ENCODE data around the gene GRSF1. TPM values are rescaled to one million over a fixed set of nuclear protein-coding genes. Genes with fewer than 3 reads are reported as not detected.

The GRSF1 gene
- total RNA-seq, 1 donor: 79.3 TPM

DNA sequence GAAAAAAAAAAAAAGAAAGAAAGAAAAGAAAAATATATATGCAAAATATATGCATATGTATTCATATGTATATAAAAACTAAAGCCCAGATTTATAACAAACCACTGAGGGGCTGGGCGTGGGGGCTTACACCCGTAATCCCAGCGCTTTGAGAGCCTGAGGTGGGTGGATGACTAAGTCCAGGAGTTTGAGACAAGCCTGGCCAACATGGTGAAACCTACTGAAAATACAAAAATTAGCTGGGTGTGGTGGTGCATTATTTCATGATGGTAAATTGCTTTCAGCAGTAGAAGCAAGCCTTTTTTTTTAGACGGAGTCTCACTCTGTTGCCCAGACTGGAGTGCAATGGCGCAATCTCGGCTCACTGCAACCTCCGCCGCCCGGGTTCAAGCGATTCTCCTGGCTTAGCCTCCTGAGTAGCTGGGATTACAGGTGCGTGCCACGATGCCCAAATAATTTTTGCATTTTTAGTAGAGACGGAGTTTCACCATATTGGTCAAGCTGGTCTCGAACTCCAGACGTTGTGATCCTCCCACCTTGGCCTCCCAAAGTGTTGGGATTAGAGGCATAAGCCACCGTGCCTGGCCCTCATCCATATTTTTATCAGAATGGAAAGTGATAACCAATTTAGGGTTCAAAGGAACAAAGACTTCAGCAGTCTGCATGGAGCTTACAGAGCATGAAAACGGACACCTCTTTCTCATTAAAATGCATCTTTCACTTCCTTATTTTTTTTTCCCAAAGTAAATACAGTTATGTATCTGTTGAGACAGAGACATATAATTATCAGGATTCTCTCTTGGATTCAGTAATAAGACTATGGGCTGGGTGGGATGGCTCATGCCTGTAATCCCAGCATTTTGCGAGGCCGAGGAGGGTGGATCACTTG lies 34.8 kb upstream of the GRSF1 start:
- Histone ChIP-seq H4K20me1 (ENCODE audit: insufficient read depth, low read length) (no peaks in the 10 kb centered on the region), H2AFZ (ENCODE audit: low read length) (no peak overlapping the region), H3K27ac (ENCODE audit: low read depth, low read length) (no peak overlapping the region), H3K4me1 (ENCODE audit: insufficient read depth, low read length) (peaks cover 7% of the 10 kb centered on the region), H3K4me3 (ENCODE audit: insufficient read depth, low read length) (no peak overlapping the region), H3K79me2 (ENCODE audit: insufficient read depth, low read length) (no peaks in the 10 kb centered on the region), H3K4me2 (ENCODE audit: insufficient read depth, low read length) (no peak overlapping the region), H3K27me3 (ENCODE audit: insufficient read depth, low read length) (no peaks in the 10 kb centered on the region), H3K9me3 (ENCODE audit: low read depth, low read length) (no peaks in the 10 kb centered on the region), H3K36me3 (ENCODE audit: insufficient read depth, low read length) (no peaks in the 10 kb centered on the region)
- DNase-seq (ENCODE audit: insufficient read length, low spot score, missing footprints): no peak
- TF ChIP-seq CTCF (IDR thresholded peaks at IDR 0.05; ENCODE audit: extremely low read depth, low read depth, low read length): no peak

DNA sequence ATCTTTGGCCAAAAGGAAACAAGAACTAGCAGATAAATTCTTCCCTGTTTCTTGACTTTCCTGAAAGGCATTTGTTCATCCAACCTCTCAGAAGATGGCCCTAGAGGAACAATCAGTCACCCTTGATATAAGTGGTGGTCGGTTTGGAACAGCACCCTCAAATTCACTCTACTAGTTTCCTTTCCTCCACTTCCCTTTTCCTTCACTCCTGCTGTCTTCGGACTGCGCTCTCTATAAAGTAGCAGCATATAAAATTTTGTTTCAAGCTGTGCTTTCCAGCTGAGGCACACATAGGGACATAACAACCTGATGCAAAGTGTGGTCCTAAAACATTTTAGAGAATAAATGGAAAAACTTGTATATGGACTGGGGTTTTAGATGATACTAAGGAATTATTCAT lies 33.5 kb upstream of the GRSF1 start:
- Histone ChIP-seq H3K9me3 (ENCODE audit: low read depth, low read length) (no peaks in the 10 kb centered on the region), H3K4me3 (ENCODE audit: insufficient read depth, low read length) (no peak overlapping the region), H3K4me1 (ENCODE audit: insufficient read depth, low read length) (peaks cover 7% of the 10 kb centered on the region), H2AFZ (ENCODE audit: low read length) (peak overlapping the region; percentile 35), H3K79me2 (ENCODE audit: insufficient read depth, low read length) (no peaks in the 10 kb centered on the region), H4K20me1 (ENCODE audit: insufficient read depth, low read length) (no peaks in the 10 kb centered on the region), H3K36me3 (ENCODE audit: insufficient read depth, low read length) (no peaks in the 10 kb centered on the region), H3K27ac (ENCODE audit: low read depth, low read length) (no peak overlapping the region), H3K27me3 (ENCODE audit: insufficient read depth, low read length) (no peaks in the 10 kb centered on the region), H3K4me2 (ENCODE audit: insufficient read depth, low read length) (no peak overlapping the region)
- DNase-seq (ENCODE audit: insufficient read length, low spot score, missing footprints): no peak
- TF ChIP-seq CTCF (IDR thresholded peaks at IDR 0.05; ENCODE audit: extremely low read depth, low read depth, low read length): no peak

DNA sequence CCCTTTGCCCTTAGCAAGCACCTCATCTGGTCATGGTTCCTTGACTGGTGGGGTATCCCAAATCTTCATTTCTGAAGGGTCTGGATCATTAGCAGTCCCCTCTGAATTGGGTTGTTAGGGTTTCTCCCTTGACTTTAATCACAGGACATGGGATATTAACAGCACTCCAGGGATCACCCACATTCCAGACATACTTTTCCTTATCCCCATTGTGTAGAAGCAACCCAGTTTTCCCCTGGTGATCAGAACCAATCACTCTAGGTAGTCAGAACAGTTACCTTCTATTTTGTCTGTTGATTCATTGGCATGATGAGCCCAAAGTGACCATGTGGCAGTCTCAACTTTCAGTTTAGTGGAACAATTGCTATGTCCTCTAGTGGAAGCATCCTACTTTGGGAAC lies 29.1 kb upstream of the GRSF1 start:
- TF ChIP-seq CTCF (IDR thresholded peaks at IDR 0.05; ENCODE audit: extremely low read depth, low read depth, low read length): no peak
- Histone ChIP-seq H3K27ac (ENCODE audit: low read depth, low read length) (no peak overlapping the region), H2AFZ (ENCODE audit: low read length) (no peak overlapping the region), H3K4me3 (ENCODE audit: insufficient read depth, low read length) (no peak overlapping the region), H3K9me3 (ENCODE audit: low read depth, low read length) (no peaks in the 10 kb centered on the region), H3K4me1 (ENCODE audit: insufficient read depth, low read length) (peaks cover 7% of the 10 kb centered on the region), H3K4me2 (ENCODE audit: insufficient read depth, low read length) (no peak overlapping the region), H4K20me1 (ENCODE audit: insufficient read depth, low read length) (no peaks in the 10 kb centered on the region), H3K27me3 (ENCODE audit: insufficient read depth, low read length) (no peaks in the 10 kb centered on the region), H3K36me3 (ENCODE audit: insufficient read depth, low read length) (no peaks in the 10 kb centered on the region), H3K79me2 (ENCODE audit: insufficient read depth, low read length) (no peaks in the 10 kb centered on the region)
- DNase-seq (ENCODE audit: insufficient read length, low spot score, missing footprints): no peak

DNA sequence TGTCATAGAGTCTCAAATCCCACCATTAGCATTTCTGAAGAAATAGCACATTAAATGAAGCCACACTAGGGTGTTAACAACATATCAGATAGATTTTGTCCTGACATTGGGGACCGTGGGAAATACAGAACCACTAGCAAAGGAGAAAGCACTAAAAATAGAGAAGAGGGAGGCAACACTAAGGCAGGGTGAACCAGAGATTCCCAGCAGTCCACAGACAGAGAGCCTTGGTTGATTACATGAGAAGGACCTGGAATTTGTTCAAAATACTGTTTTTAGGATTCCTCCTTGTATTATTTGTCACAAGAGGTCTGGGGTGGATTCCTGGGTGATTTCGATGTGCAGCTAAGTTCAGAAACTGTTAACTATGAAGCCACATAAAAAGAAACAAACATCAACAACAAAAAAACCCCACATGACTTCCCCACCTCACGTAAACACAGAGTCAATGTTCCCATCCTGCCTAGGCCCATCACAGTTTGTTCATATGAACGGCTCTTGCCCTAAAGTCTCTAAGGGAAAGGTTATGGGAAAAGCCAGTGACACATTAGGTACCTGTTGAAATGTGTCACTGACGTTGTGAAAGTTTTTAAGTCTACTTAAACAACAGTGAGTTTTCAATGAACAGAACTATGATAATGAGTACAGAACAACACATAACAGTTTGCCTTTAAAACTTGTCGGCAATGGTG lies 23.6 kb upstream of the GRSF1 start:
- Histone ChIP-seq H3K4me2 (ENCODE audit: insufficient read depth, low read length) (no peak overlapping the region), H3K4me3 (ENCODE audit: insufficient read depth, low read length) (no peak overlapping the region), H3K27ac (ENCODE audit: low read depth, low read length) (no peak overlapping the region), H3K27me3 (ENCODE audit: insufficient read depth, low read length) (no peaks in the 10 kb centered on the region), H3K9me3 (ENCODE audit: low read depth, low read length) (no peaks in the 10 kb centered on the region), H3K79me2 (ENCODE audit: insufficient read depth, low read length) (no peaks in the 10 kb centered on the region), H4K20me1 (ENCODE audit: insufficient read depth, low read length) (no peaks in the 10 kb centered on the region), H3K4me1 (ENCODE audit: insufficient read depth, low read length) (no peaks in the 10 kb centered on the region), H2AFZ (ENCODE audit: low read length) (peak overlapping the region; percentile 18), H3K36me3 (ENCODE audit: insufficient read depth, low read length) (no peaks in the 10 kb centered on the region)
- peak; percentile 10 for DNase-seq (ENCODE audit: insufficient read length, low spot score, missing footprints)
- TF ChIP-seq CTCF (IDR thresholded peaks at IDR 0.05; ENCODE audit: extremely low read depth, low read depth, low read length): no peak
